Smooth muscle cell (in vitro differentiated cells): ENCODE data around the gene COG3. TPM values are rescaled to one million over a fixed set of nuclear protein-coding genes. Genes with fewer than 3 reads are reported as not detected.

Source experiments
- DNase-seq: peaks from one replicate; lab custom pipeline; 2025; ENCODE audit not compliant: unreplicated experiment; lab: John Stamatoyannopoulos, UW
- H2AFZ ChIP-seq: fragments of 200-600 bp; sonication (generic); 2 replicates; pipeline ENCODE4 v1.6.0; 2016; ENCODE audit warnings: antibody characterized with exemption, low read depth, mild to moderate bottlenecking
- H3F3A ChIP-seq: fragments of 200-600 bp; sonication (generic); 2 replicates; pipeline ENCODE4 v1.6.0; 2017; ENCODE audit warnings: antibody characterized with exemption, low read depth
- H3K27ac ChIP-seq: fragments of 200-600 bp; sonication (generic); 2 replicates; pipeline ENCODE4 v1.5.1; 2016; ENCODE audit warnings: low read depth, mild to moderate bottlenecking
- H3K27me3 ChIP-seq: fragments of 200-600 bp; sonication (generic); 2 replicates; pipeline ENCODE4 v1.6.1; 2016; ENCODE audit warnings: low read depth, mild to moderate bottlenecking
- H3K36me3 ChIP-seq: fragments of 200-600 bp; sonication (generic); 2 replicates; pipeline ENCODE4 v1.5.1; 2016; ENCODE audit warnings: low read depth
- H3K4me1 ChIP-seq: fragments of 200-600 bp; sonication (generic); 2 replicates; pipeline ENCODE4 v1.5.1; 2016; ENCODE audit warnings: low read depth
- H3K4me2 ChIP-seq: fragments of 200-600 bp; sonication (generic); 2 replicates; pipeline ENCODE4 v1.6.0; 2016; ENCODE audit warnings: mild to moderate bottlenecking
- H3K4me3 ChIP-seq: fragments of 200-600 bp; sonication (generic); 2 replicates; pipeline ENCODE4 v1.5.1; 2016; ENCODE audit warnings: mild to moderate bottlenecking
- H3K79me2 ChIP-seq: fragments of 200-600 bp; sonication (generic); 2 replicates; pipeline ENCODE4 v1.6.0; 2016; ENCODE audit warnings: low read depth, mild to moderate bottlenecking
- H3K9ac ChIP-seq: fragments of 200-600 bp; sonication (generic); 2 replicates; pipeline ENCODE4 v1.6.0; 2016; ENCODE audit warnings: low read depth
- H3K9me3 ChIP-seq: fragments of 200-600 bp; sonication (generic); replicated peaks from 2 replicates; pipeline ENCODE4 v1.5.1; 2016; ENCODE audit warnings: low read depth
- H4K20me1 ChIP-seq: fragments of 200-600 bp; sonication (generic); 2 replicates; pipeline ENCODE4 v1.6.0; 2016; ENCODE audit warnings: low read depth
- CTCF ChIP-seq: fragments of 200-600 bp; sonication (generic); IDR thresholded peaks from 2 replicates; pipeline ENCODE4 v1.5.1; 2017; ENCODE audit warnings: borderline replicate concordance, mild to moderate bottlenecking, antibody characterized with exemption; ENCODE audit not compliant: insufficient read depth, poor library complexity, severe bottlenecking
- WGBS: methylation state at CpG from one replicate; pipeline ENCODE4 v1.1.7; 2016; ENCODE audit warnings: low lambda C conversion rate; 5-methylcytosine and 5-hydroxymethylcytosine counted together
- polyA plus RNA-seq: library from polyadenylated mRNA; unstranded; fragments of >200 nt; fragmentation: Nextera tagmentation; extraction: Ambion mirVana; gene quantifications from 2 replicates; pipeline ENCODE4 v1.2.1, GENCODE V29; 2016
- total RNA-seq: library from RNA; depleted of rRNA; stranded (reverse); fragments of >200 nt; gene quantifications from 2 replicates; pipeline ENCODE4 v1.2.3, GENCODE V29; 2014

COG3 gene
- total and polyA plus RNA-seq, 2 experiments from 2014 or later: 23.0 to 38.2 TPM

- no peaks in the 10 kb centered on the region for H3K27me3 ChIP-seq
- H3K79me2 ChIP-seq: no peaks in the 10 kb centered on the region
- no peaks in the 10 kb centered on the region for H3K9me3 ChIP-seq
- no peaks in the 10 kb centered on the region for H3K36me3 ChIP-seq
- H3K4me3 ChIP-seq: no peak overlapping the region
- H4K20me1 ChIP-seq: no peaks in the 10 kb centered on the region
- H3K9ac ChIP-seq: no peak overlapping the region
- H2AFZ ChIP-seq: peak overlapping the region; percentile 10
- no peak overlapping the region for H3K4me2 ChIP-seq
- no peaks in the 10 kb centered on the region for H3F3A ChIP-seq
- DNase-seq: no peak
- no peaks in the 10 kb centered on the region for H3K4me1 ChIP-seq
- 69% methylated on average over 3 of the region's 3 CpGs for WGBS
- H3K27ac ChIP-seq: no peak overlapping the region
- TF ChIP-seq CTCF: no peak
These were observed 24.8 kb upstream of the COG3 start for GRCh38 chr13:45439781-45440462.

GRCh38 chr13:45441633-45442032 is 23.1 kb upstream of the COG3 start:
- no peak for DNase-seq
- Histone ChIP-seq H3K4me3 (no peak overlapping the region), H4K20me1 (no peaks in the 10 kb centered on the region), H3K9ac (no peak overlapping the region), H3F3A (no peaks in the 10 kb centered on the region), H3K9me3 (no peaks in the 10 kb centered on the region), H3K79me2 (no peaks in the 10 kb centered on the region), H3K27me3 (no peaks in the 10 kb centered on the region), H3K4me2 (no peak overlapping the region), H3K36me3 (no peaks in the 10 kb centered on the region), H3K4me1 (no peaks in the 10 kb centered on the region), H3K27ac (no peak overlapping the region), H2AFZ (no peak overlapping the region)
- WGBS: 35% methylated on average over 2 of the region's 2 CpGs
- TF ChIP-seq CTCF: no peak

GRCh38 chr13:45445053-45445452 is 19.7 kb upstream of the COG3 start:
- H3K4me1 ChIP-seq: no peaks in the 10 kb centered on the region
- TF ChIP-seq CTCF: no peak
- no peaks in the 10 kb centered on the region for H4K20me1 ChIP-seq
- no peak overlapping the region for H3K4me3 ChIP-seq
- H3K79me2 ChIP-seq: no peaks in the 10 kb centered on the region
- H2AFZ ChIP-seq: no peak overlapping the region
- no peaks in the 10 kb centered on the region for H3K36me3 ChIP-seq
- WGBS: 90% methylated on average over 6 of the region's 6 CpGs
- no peaks in the 10 kb centered on the region for H3K9me3 ChIP-seq
- no peak overlapping the region for H3K4me2 ChIP-seq
- H3K9ac ChIP-seq: no peak overlapping the region
- H3K27ac ChIP-seq: no peak overlapping the region
- H3F3A ChIP-seq: no peaks in the 10 kb centered on the region
- H3K27me3 ChIP-seq: no peaks in the 10 kb centered on the region
- DNase-seq: no peak

GRCh38 chr13:45446181-45446580 is 18.6 kb upstream of the COG3 start:
- no peaks in the 10 kb centered on the region for H3K4me1 ChIP-seq
- DNase-seq: no peak
- no peak overlapping the region for H2AFZ ChIP-seq
- H3K4me2 ChIP-seq: no peak overlapping the region
- H3K27me3 ChIP-seq: no peaks in the 10 kb centered on the region
- no peaks in the 10 kb centered on the region for H3F3A ChIP-seq
- H3K27ac ChIP-seq: no peak overlapping the region
- no peaks in the 10 kb centered on the region for H3K79me2 ChIP-seq
- H4K20me1 ChIP-seq: no peaks in the 10 kb centered on the region
- TF ChIP-seq CTCF: no peak
- H3K4me3 ChIP-seq: no peak overlapping the region
- H3K9ac ChIP-seq: no peak overlapping the region
- WGBS: 78% methylated on average over 7 of the region's 7 CpGs
- no peaks in the 10 kb centered on the region for H3K36me3 ChIP-seq
- no peaks in the 10 kb centered on the region for H3K9me3 ChIP-seq
